Measurements from ENCODE around the gene ETV5. TPM values are rescaled to one million over a fixed set of nuclear protein-coding genes. Genes with fewer than 3 reads are reported as not detected.

ETV5 gene
- total RNA-seq, 6 experiments from 2014 or later = 4.5 to 15.4 (median 8.2) TPM

DNA sequence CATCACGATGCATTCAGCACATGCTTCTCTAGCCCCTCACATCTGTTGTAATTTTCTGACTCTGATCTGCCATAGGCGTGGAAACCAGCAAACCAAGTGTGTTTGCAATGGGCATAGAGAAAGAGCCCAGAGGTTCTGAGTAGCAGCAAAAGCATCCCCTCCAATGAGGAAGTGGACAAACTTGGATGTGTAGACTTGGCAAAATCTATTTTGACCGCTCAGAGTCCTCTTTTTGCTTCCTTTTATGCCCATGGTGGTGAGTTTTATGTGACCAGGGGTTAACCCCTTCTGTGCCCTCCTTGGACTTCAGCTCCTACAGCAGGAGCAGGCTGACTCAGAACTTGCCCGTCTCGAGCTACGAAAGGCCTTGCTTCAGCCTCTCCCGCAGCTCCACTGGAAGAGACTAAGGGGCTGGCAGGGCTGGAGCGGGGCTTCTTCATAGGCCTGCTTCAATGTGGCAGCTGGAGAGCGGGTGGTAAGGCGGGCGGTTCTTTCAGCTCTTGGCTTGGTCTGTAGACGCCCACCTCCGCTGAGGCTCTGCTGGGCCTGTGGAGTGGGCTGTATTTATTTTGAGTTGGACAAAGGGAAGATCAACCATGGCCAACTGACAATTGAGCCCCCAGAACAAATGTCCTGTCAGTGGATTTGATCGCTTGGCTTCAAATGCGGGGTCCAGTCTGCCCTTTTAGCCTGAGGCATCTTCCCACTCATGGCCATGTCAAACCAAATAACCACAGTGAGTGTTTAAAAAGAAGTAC is 6.5 kb upstream of the ETV5 start:
- Histone ChIP-seq H3K4me3 (no peak overlapping the region), H3K27ac (no peak overlapping the region), H3K36me3 (no peaks in the 10 kb centered on the region), H3K27me3 (no peaks in the 10 kb centered on the region), H3K4me1 (no peaks in the 10 kb centered on the region), H3K9me3 (no peaks in the 10 kb centered on the region)
- DNase-seq (no peak), ATAC-seq (peak in 3 of 4 donors; percentile 33 to 53 (median 41))
- 80% methylated on average over 9 of the region's 15 CpGs for WGBS (ENCODE audit: insufficient coverage, low coverage, low lambda C conversion rate, missing lambda C conversion rate)
- intact Hi-C loops (cut with DNase I) = no loop called here
- TF ChIP-seq, protein P1, sequence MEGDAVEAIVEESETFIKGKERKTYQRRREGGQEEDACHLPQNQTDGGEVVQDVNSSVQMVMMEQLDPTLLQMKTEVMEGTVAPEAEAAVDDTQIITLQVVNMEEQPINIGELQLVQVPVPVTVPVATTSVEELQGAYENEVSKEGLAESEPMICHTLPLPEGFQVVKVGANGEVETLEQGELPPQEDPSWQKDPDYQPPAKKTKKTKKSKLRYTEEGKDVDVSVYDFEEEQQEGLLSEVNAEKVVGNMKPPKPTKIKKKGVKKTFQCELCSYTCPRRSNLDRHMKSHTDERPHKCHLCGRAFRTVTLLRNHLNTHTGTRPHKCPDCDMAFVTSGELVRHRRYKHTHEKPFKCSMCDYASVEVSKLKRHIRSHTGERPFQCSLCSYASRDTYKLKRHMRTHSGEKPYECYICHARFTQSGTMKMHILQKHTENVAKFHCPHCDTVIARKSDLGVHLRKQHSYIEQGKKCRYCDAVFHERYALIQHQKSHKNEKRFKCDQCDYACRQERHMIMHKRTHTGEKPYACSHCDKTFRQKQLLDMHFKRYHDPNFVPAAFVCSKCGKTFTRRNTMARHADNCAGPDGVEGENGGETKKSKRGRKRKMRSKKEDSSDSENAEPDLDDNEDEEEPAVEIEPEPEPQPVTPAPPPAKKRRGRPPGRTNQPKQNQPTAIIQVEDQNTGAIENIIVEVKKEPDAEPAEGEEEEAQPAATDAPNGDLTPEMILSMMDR (IDR thresholded peaks at IDR 0.05) = no peak
- TF ChIP-seq POLR2A (IDR thresholded peaks at IDR 0.05) = no peak

DNA sequence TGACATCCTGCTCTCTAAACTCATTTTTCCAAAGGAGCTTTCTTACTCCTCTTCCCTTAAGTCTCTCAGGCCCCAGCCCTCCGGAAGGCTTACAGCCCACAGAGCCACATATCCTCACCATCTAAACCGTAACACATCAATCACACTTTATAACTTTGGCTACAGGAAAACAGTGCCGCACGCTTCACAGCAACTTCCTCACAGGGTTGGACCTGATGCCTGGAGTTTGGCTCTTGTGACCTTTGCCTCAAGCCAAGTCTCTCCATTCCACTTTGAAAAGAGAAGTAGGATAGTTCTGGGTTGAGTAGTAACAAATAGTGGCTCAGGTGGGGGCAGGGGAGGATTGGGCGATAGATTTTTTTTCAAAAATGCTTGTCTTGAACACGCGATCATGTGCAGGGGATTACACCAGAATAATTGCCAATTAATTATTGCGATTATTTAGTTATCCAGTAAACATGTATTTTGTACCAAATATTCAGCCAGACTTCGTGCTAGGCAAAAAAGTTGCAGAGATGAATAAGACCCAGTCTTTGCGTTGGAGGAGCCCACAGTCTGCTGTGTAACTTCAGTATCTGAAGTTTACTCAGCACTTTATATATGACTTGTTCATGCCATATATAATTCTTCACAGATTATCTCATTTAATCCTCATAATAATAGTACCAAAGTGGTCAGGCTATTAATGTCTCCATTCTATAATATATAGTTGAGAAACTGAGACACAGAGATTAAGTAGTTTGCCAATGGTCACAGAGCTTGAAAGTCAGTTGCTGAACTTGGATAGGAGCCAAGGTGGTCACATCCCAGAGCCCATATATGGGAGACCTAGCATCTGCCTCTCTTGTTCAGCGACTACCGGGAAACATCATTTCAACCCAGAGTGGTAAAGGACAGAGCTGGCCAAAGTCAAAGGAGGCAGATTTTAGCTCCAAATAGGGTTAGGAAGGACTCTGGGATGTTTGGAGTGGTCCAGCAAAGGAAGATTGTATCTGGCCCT is 2.4 kb upstream of the ETV5 start:
- no peaks in the 10 kb centered on the region for H3K36me3 ChIP-seq
- no peak overlapping the region for H3K4me3 ChIP-seq
- H3K27ac ChIP-seq = no peak overlapping the region
- no peak for ATAC-seq
- H3K4me1 ChIP-seq = peaks cover 0 to 15% (median 0%) of the 10 kb centered on the region in 4 donors
- H3K27me3 ChIP-seq = no peaks in the 10 kb centered on the region
- no peaks in the 10 kb centered on the region for H3K9me3 ChIP-seq
- no peak for DNase-seq
- intact Hi-C loops (cut with DNase I) = no loop called here
- WGBS (ENCODE audit: insufficient coverage, low coverage, low lambda C conversion rate, missing lambda C conversion rate) = 71% methylated on average over 12 of the region's 12 CpGs
- no peak for TF ChIP-seq POLR2A (IDR thresholded peaks at IDR 0.05)
- TF ChIP-seq, protein P1 (IDR thresholded peaks at IDR 0.05) = no peak

DNA sequence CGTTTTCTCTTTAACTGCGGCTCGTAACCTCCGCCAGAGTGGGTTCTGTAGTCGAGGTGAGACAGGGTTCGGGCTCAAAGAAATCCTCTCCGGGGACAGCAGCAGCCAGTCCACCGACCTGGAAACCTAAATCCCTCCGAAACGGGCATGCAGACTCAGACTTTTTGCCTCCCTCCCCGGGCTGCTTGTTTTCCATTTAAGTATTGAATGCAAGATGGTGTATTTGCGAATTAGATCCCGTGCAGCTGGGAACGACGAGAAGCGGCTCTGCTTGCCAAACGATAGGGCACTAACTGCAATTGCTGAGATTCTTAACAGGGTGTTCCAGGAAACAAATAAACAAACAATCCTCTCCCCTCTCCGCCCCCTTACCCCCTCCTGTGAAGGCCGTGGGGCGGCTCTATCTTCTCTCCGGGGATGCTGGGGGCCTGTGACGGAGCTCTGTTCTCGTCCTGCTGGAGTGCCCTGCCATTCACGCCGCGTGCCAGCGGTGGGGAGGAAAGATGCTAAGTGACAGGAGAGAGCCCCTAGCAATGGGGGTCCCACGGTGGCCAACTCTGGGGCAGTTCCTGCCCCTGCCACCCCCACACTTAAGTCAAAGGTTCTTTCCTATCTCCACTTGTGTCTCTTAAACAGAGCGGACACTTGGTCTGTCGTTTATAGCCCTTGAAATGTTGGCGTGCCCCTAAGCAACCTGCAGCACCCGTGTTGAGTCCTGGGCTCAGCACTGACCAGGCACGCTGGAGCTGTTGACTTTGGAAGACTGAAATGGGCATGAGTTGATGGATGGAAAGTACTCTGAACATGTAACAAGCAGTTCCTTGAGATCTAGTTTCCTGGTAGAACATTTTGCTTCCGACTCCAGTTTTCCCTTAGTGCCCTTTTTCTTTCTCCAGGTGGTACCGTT is 1.3 kb upstream of the ETV5 start:
- intact Hi-C loops (cut with DNase I) = no loop called here
- peak overlapping the region; percentile 9 to 67 (median 54) for H3K27ac ChIP-seq
- peaks cover 0 to 15% (median 0%) of the 10 kb centered on the region in 4 donors for H3K4me1 ChIP-seq
- WGBS (ENCODE audit: insufficient coverage, low coverage, low lambda C conversion rate, missing lambda C conversion rate) = 9% methylated on average over 25 of the region's 35 CpGs
- peak overlapping the region; percentile 8 to 55 (median 55) for H3K4me3 ChIP-seq
- DNase-seq (peak in 1 of 3 donors; percentile 33), ATAC-seq (no peak)
- TF ChIP-seq POLR2A (IDR thresholded peaks at IDR 0.05) = no peak
- TF ChIP-seq, protein P1 (IDR thresholded peaks at IDR 0.05) = no peak
- no peaks in the 10 kb centered on the region for H3K9me3 ChIP-seq
- no peaks in the 10 kb centered on the region for H3K36me3 ChIP-seq
- H3K27me3 ChIP-seq = no peaks in the 10 kb centered on the region

Data from right lobe of liver (tissue), 6 donors.